HL-60 (cell line): ENCODE measurements around the gene ZNF165.

Experiments
- CTCF ChIP-seq: IDR thresholded peaks from one replicate; pipeline ENCODE4 v1.5.1; 2011; ENCODE audit warnings: low read length, control low read depth, inconsistent platforms; ENCODE audit not compliant: insufficient read depth
- GABPA ChIP-seq: IDR thresholded peaks from 2 replicates; pipeline ENCODE4 v1.6.1; 2012; ENCODE audit warnings: low read depth
- POLR2AphosphoS5 ChIP-seq: IDR thresholded peaks from 2 replicates; pipeline ENCODE4 v1.6.1; 2012; ENCODE audit warnings: low read depth
- REST ChIP-seq: IDR thresholded peaks from 2 replicates; pipeline ENCODE4 v1.6.1; 2012; ENCODE audit warnings: low read depth; ENCODE audit not compliant: insufficient replicate concordance
- SPI1 ChIP-seq: IDR thresholded peaks from 2 replicates; pipeline ENCODE4 v1.6.1; 2012; ENCODE audit warnings: low read depth, mild to moderate bottlenecking, borderline replicate concordance

GRCh38 chr6:28117386-28118050 is 37.1 kb downstream of the ZNF165 start:
- TF ChIP-seq POLR2AphosphoS5 = no peak
- no peak for TF ChIP-seq REST
- no peak for TF ChIP-seq GABPA
- no peak for TF ChIP-seq CTCF
- no peak for TF ChIP-seq SPI1
